Endothelial cell (in vitro differentiated cells): Measurements from ENCODE around the gene TMEM168. TPM values are rescaled to one million over a fixed set of nuclear protein-coding genes. Genes with fewer than 3 reads are reported as not detected.

Source experiments
- DNase-seq: peaks from one replicate; pipeline ENCODE4 v3.0.0; 2021; ENCODE audit warnings: low spot score
- H3K27ac Mint-ChIP-seq: one replicate; pipeline ENCODE4 v1.8.0; 2021; ENCODE audit warnings: mixed read lengths, inconsistent platforms; ENCODE audit not compliant: unreplicated experiment
- H3K27me3 Mint-ChIP-seq: one replicate; pipeline ENCODE4 v1.8.0; 2021; ENCODE audit warnings: mild to moderate bottlenecking, moderate library complexity, mixed read lengths, inconsistent platforms; ENCODE audit not compliant: unreplicated experiment
- H3K36me3 Mint-ChIP-seq: one replicate; pipeline ENCODE4 v1.8.0; 2021; ENCODE audit warnings: mild to moderate bottlenecking, low read depth, mixed read lengths, inconsistent platforms; ENCODE audit not compliant: unreplicated experiment
- H3K4me1 Mint-ChIP-seq: one replicate; pipeline ENCODE4 v1.8.0; 2021; ENCODE audit warnings: mild to moderate bottlenecking, mixed read lengths, inconsistent platforms; ENCODE audit not compliant: unreplicated experiment
- H3K4me3 Mint-ChIP-seq: one replicate; pipeline ENCODE4 v1.8.0; 2021; ENCODE audit warnings: mild to moderate bottlenecking, mixed read lengths, inconsistent platforms; ENCODE audit not compliant: unreplicated experiment
- H3K9me3 Mint-ChIP-seq: one replicate; pipeline ENCODE4 v1.8.0; 2021; ENCODE audit warnings: mixed read lengths, inconsistent platforms; ENCODE audit not compliant: unreplicated experiment
- CTCF ChIP-seq: fragments of 200-600 bp; sonication (generic); IDR thresholded peaks from one replicate; pipeline ENCODE4 v1.5.0; 2021; ENCODE audit warnings: antibody characterized with exemption; ENCODE audit not compliant: unreplicated experiment
- total RNA-seq: library from RNA; stranded (reverse); fragmentation: NEBNext Ultra II Directional; extraction: Animal tissue kit (Norgen Biotek cat#: 25700); gene quantifications from one replicate; pipeline ENCODE4 v1.2.1, GENCODE V29; 2021; ENCODE audit not compliant: unreplicated experiment

The TMEM168 gene
- total RNA-seq, 1 donor from 2014 or later, result 11.6 TPM

GRCh38 chr7:112757337-112757736 lies 32.9 kb downstream of the TMEM168 start:
- no peak for TF ChIP-seq CTCF
- Mint-ChIP-seq H3K4me3 (no peak overlapping the region), H3K27ac (no peak overlapping the region), H3K36me3 (no peaks in the 10 kb centered on the region), H3K27me3 (no peaks in the 10 kb centered on the region), H3K4me1 (no peaks in the 10 kb centered on the region), H3K9me3 (no peaks in the 10 kb centered on the region)
- DNase-seq, result no peak

GRCh38 chr7:112753298-112753697 lies 36.9 kb downstream of the TMEM168 start:
- Mint-ChIP-seq H3K36me3 (no peaks in the 10 kb centered on the region), H3K9me3 (no peaks in the 10 kb centered on the region), H3K27me3 (no peaks in the 10 kb centered on the region), H3K4me3 (no peak overlapping the region), H3K4me1 (no peaks in the 10 kb centered on the region), H3K27ac (no peak overlapping the region)
- TF ChIP-seq CTCF, result no peak
- no peak for DNase-seq

- TF ChIP-seq CTCF, result no peak
- no peak for DNase-seq
- no peaks in the 10 kb centered on the region for H3K4me1 Mint-ChIP-seq
- no peak overlapping the region for H3K4me3 Mint-ChIP-seq
- no peaks in the 10 kb centered on the region for H3K27me3 Mint-ChIP-seq
- no peak overlapping the region for H3K27ac Mint-ChIP-seq
- no peaks in the 10 kb centered on the region for H3K9me3 Mint-ChIP-seq
- H3K36me3 Mint-ChIP-seq, result no peaks in the 10 kb centered on the region
These were observed 37.6 kb downstream of the TMEM168 start for GRCh38 chr7:112752576-112752975.

GRCh38 chr7:112749775-112750174 lies 40.4 kb downstream of the TMEM168 start:
- no peak for DNase-seq
- H3K27ac Mint-ChIP-seq, result no peak overlapping the region
- no peak overlapping the region for H3K4me3 Mint-ChIP-seq
- H3K9me3 Mint-ChIP-seq, result no peaks in the 10 kb centered on the region
- H3K27me3 Mint-ChIP-seq, result no peaks in the 10 kb centered on the region
- H3K36me3 Mint-ChIP-seq, result no peaks in the 10 kb centered on the region
- H3K4me1 Mint-ChIP-seq, result no peaks in the 10 kb centered on the region
- TF ChIP-seq CTCF, result peak; percentile 51

GRCh38 chr7:112748381-112748780 lies 41.8 kb downstream of the TMEM168 start:
- H3K9me3 Mint-ChIP-seq, result no peaks in the 10 kb centered on the region
- H3K4me3 Mint-ChIP-seq, result no peak overlapping the region
- H3K4me1 Mint-ChIP-seq, result no peaks in the 10 kb centered on the region
- no peak overlapping the region for H3K27ac Mint-ChIP-seq
- no peak for DNase-seq
- TF ChIP-seq CTCF, result no peak
- no peaks in the 10 kb centered on the region for H3K27me3 Mint-ChIP-seq
- no peaks in the 10 kb centered on the region for H3K36me3 Mint-ChIP-seq
